Cardiac septum (tissue), 1 donor: ENCODE results near the gene PEPD. TPM values are rescaled to one million over a fixed set of nuclear protein-coding genes. Genes with fewer than 3 reads are reported as not detected.
A peak's percentile ranks its signal among the peaks of the same experiment; 100 is the strongest.

Experiments
- DNase-seq: peaks from one replicate; pipeline ENCODE4 v3.0.0-alpha.2; 2020; ENCODE audit warnings: low spot score
- intact Hi-C: fragments of 100-400 bp; cut with DNase I; formaldehyde crosslinking; loops from one replicate; pipeline ENCODE4 v1.14.0; 2022
- total RNA-seq: library from RNA; stranded (reverse); fragmentation: NEBNext Ultra II Directional; extraction: Animal tissue kit (Norgen Biotek cat#: 25700); gene quantifications from one replicate; pipeline ENCODE4 v1.2.1, GENCODE V29; 2021
- donor health status: DM: no; HTN: no; CAD: no.

PEPD gene
- total RNA-seq, 1 donor from 2014 or later, result 30.1 TPM

- intact Hi-C loops, result no loop called here
These were observed 105.0 kb downstream of the PEPD start for GRCh38 chr19:33416307-33417215.

GRCh38 chr19:33414667-33415605, 106.7 kb downstream of the PEPD start:
- intact Hi-C loops, result no loop called here
- no peak for DNase-seq

More at GRCh38 chr19:33416307-33417215, 105.0 kb downstream of the PEPD start:
- no peak for DNase-seq

GRCh38 chr19:33413868-33414666, 107.5 kb downstream of the PEPD start:
- no peak for DNase-seq
- intact Hi-C loops, result no loop called here

- no peak for DNase-seq
These were observed 108.2 kb downstream of the PEPD start for GRCh38 chr19:33413426-33413725.

GRCh38 chr19:33412601-33413425, 108.8 kb downstream of the PEPD start:
- no peak for DNase-seq
- intact Hi-C loops, result no loop called here

More at GRCh38 chr19:33413426-33413725, 108.2 kb downstream of the PEPD start:
- intact Hi-C loops, result no loop called here

- intact Hi-C loops, result no loop called here
- DNase-seq, result no peak
These were observed 109.9 kb downstream of the PEPD start for GRCh38 chr19:33411621-33412180.

GRCh38 chr19:33410915-33411401, 110.6 kb downstream of the PEPD start:
- intact Hi-C loops, result no loop called here
- no peak for DNase-seq

- intact Hi-C loops, result loop anchor here (5.0 to 10.0 kb wide), 2 partner anchors 108 to 265 kb away; partner anchors contain the start of gene CEBPA
- no peak for DNase-seq
These were observed 111.5 kb downstream of the PEPD start for GRCh38 chr19:33409906-33410685.

- no peak for DNase-seq
- intact Hi-C loops, result loop anchor here (5.0 to 10.0 kb wide), 2 partner anchors 106 to 264 kb away; partner anchors contain the start of gene CEBPA
These were observed 112.8 kb downstream of the PEPD start for GRCh38 chr19:33408538-33409434.

GRCh38 chr19:33408116-33408515, 113.5 kb downstream of the PEPD start:
- intact Hi-C loops, result loop anchor here (5.0 to 10.0 kb wide), 2 partner anchors 106 to 263 kb away; partner anchors contain the start of gene CEBPA
- DNase-seq, result no peak

- DNase-seq, result no peak
- intact Hi-C loops, result loop anchor here (1.0 to 10.0 kb wide), 3 partner anchors 105 to 263 kb away; partner anchors contain the start of gene CEBPA
These were observed 113.9 kb downstream of the PEPD start for GRCh38 chr19:33407716-33408115.

- intact Hi-C loops, result loop anchor here (1.0 to 10.0 kb wide), 3 partner anchors 105 to 262 kb away; partner anchors contain the start of gene CEBPA
These were observed 114.4 kb downstream of the PEPD start for GRCh38 chr19:33407140-33407551.

GRCh38 chr19:33406521-33407139, 115.0 kb downstream of the PEPD start:
- peak; percentile 89 for DNase-seq
- intact Hi-C loops, result loop anchor here (1.0 to 10.0 kb wide), 3 partner anchors 104 to 262 kb away; partner anchors contain the start of gene CEBPA

More at GRCh38 chr19:33407140-33407551, 114.4 kb downstream of the PEPD start:
- DNase-seq, result no peak

GRCh38 chr19:33405553-33406461, 115.8 kb downstream of the PEPD start:
- DNase-seq, result no peak
- intact Hi-C loops, result loop anchor here (5.0 to 10.0 kb wide), 2 partner anchors 104 to 261 kb away; partner anchors contain the start of gene CEBPA
